ENCODE data around the gene DGKH.

The DGKH gene

DNA sequence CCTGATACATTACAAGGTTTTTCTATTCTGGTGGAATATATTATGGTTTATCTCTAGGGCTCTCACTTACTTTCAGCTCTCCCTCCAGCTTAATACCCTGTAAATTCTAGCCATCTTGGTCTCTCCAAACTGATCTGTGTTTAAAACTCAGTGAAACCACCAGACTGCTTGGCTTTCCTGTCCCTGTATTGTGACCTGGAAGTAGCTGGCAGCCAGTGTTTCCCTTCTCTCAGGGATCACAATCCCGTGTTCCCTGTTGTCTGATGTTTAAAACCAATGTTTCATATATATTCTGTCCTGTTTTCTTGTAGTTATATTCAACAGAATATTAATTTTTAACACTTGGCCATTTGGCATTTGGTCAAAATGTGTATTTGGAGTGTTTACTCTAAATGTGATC lies 231.5 kb downstream of the DGKH start:
- no peak for DNase-seq

DNA sequence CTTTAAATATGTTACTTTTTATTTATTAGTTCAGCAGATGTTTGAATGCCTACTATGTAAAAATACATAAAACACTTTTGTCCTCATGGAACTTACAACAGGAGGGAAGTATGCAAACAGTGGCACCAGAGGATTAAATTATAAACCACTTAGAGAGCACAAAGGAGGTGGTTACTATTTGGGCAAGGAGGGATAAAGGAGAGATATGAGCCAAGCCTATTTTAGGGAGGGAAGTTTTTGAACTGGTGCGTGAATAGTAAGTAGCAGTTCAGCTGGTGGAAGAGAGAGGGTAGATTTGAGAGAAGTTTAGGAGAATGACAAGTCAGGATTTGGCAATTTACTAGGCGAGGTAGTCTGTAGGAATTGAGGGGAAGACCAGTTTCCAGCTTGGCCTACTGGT lies 232.1 kb downstream of the DGKH start:
- DNase-seq: no peak

DNA sequence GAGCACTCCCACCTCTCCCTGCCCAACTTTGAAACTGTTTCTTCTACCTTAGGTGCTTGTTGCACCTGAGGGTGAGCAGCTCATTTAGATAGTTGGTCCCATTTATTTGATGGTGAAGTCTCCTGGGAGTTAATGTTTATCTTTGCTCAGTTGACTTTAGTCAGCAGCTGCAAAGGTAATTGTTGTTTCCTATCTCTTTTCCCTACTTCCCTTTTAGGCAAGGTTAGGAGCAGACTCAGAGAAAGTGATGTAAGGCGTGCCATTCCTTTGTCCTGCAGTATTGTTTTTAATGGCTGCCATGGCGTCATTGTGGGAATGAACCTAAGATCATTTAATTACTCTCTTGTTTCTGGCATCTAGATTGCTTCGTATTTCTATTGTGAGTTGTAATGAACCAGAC lies 235.1 kb downstream of the DGKH start:
- DNase-seq: no peak

DNA sequence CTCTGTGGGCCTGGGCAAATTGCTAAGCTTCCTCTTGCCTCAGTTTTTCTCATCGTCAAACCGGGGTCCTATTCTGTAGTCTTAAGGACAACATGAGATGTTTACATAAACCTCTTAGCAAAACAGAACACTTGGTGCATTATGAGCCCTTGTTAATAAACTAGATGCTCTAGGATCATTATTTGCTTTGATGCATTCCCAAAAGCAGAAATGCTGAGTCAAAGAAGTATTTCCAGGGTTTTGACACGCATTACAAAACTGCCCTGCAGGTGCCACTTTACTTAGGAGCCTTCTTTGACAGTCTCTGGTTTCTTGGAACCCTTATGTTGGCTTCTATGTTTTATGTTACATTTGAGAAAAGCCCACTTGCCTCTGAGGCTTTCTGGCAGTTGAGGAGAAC lies 235.6 kb downstream of the DGKH start:
- DNase-seq: no peak

Data from NCI-H1694 treated with DMSO at 0.1 percent for 48 hours (cell line).